ENCODE data around the gene FLYWCH2. TPM values are rescaled to one million over a fixed set of nuclear protein-coding genes. Genes with fewer than 3 reads are reported as not detected.

The FLYWCH2 gene
- total RNA-seq, 1 donor from 2014 or later, result 26.9 TPM

DNA sequence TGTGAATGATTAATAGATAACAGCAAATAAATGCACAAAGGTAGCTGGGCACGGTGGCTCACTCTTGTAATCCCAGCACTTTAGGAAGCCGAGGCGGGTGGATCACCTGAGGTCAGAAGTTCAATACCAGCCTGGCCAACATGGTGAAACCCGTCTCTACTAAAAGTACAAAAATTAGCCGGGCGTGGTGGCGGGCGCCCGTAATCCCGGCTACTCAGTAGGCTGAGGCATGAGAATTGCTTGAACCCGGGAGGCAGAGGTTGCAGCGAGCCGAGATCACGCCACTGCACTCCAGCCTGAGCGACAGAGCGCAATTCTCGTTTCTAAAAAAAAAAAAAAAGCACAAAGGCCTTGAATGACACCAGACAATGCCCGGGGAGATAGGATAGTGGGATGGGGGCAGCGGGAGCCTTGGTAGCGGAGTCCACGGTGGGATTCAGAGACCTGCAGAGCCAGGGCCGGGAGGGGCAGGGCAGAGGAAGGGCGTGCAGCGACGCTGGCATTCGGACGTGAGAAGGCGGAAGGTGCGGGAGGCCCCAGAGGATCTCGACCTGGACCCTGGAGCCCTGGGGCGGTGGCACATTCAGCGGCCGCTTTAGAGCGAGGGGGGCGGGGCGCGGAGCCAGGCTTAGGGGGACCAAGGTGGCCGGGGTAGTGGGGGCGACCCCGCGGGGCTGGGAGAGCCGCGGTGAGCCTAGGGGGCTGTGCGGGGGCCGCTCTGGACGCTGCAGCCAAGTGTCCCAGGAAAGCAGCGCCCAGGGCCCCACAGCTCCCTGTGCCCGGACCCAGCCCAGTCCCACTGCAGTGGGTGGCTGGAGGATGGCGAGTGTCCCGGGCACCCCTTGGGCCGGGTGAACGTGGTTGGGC, 999 bp upstream of the FLYWCH2 start:
- DNase-seq (ENCODE audit: low spot score, unreplicated experiment), result peak; percentile 28
- TF ChIP-seq, protein P1, sequence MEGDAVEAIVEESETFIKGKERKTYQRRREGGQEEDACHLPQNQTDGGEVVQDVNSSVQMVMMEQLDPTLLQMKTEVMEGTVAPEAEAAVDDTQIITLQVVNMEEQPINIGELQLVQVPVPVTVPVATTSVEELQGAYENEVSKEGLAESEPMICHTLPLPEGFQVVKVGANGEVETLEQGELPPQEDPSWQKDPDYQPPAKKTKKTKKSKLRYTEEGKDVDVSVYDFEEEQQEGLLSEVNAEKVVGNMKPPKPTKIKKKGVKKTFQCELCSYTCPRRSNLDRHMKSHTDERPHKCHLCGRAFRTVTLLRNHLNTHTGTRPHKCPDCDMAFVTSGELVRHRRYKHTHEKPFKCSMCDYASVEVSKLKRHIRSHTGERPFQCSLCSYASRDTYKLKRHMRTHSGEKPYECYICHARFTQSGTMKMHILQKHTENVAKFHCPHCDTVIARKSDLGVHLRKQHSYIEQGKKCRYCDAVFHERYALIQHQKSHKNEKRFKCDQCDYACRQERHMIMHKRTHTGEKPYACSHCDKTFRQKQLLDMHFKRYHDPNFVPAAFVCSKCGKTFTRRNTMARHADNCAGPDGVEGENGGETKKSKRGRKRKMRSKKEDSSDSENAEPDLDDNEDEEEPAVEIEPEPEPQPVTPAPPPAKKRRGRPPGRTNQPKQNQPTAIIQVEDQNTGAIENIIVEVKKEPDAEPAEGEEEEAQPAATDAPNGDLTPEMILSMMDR (IDR thresholded peaks at IDR 0.05; ENCODE audit: unreplicated experiment), result no peak
- Mint-ChIP-seq H3K27me3 (peaks cover 8% of the 10 kb centered on the region), H3K4me1 (ENCODE audit: low read depth) (peaks cover 7% of the 10 kb centered on the region), H3K36me3 (ENCODE audit: insufficient read depth) (no peaks in the 10 kb centered on the region), H3K4me3 (ENCODE audit: low read depth) (peak overlapping the region; percentile 89), H3K27ac (peak overlapping the region; percentile 86), H3K9me3 (ENCODE audit: low read depth) (no peaks in the 10 kb centered on the region)

- TF ChIP-seq, protein P1 (IDR thresholded peaks at IDR 0.05; ENCODE audit: unreplicated experiment), result no peak
- Mint-ChIP-seq H3K4me1 (ENCODE audit: low read depth) (peaks cover 7% of the 10 kb centered on the region), H3K36me3 (ENCODE audit: insufficient read depth) (no peaks in the 10 kb centered on the region), H3K27me3 (peaks cover 8% of the 10 kb centered on the region), H3K9me3 (ENCODE audit: low read depth) (no peaks in the 10 kb centered on the region), H3K27ac (peak overlapping the region; percentile 89), H3K4me3 (ENCODE audit: low read depth) (peak overlapping the region; percentile 89)
- DNase-seq (ENCODE audit: low spot score, unreplicated experiment), result peak; percentile 24
Measured at GRCh38 chr16:2883458-2883908, 468 bp downstream of the FLYWCH2 start.

GRCh38 chr16:2884041-2884451, 1.0 kb downstream of the FLYWCH2 start:
- DNase-seq (ENCODE audit: low spot score, unreplicated experiment), result no peak
- H3K36me3 Mint-ChIP-seq (ENCODE audit: insufficient read depth), result no peaks in the 10 kb centered on the region
- H3K4me1 Mint-ChIP-seq (ENCODE audit: low read depth), result peaks cover 7% of the 10 kb centered on the region
- TF ChIP-seq, protein P1 (IDR thresholded peaks at IDR 0.05; ENCODE audit: unreplicated experiment), result no peak
- H3K27me3 Mint-ChIP-seq, result peaks cover 8% of the 10 kb centered on the region
- H3K4me3 Mint-ChIP-seq (ENCODE audit: low read depth), result peak overlapping the region; percentile 89
- H3K27ac Mint-ChIP-seq, result peak overlapping the region; percentile 89
- H3K9me3 Mint-ChIP-seq (ENCODE audit: low read depth), result no peaks in the 10 kb centered on the region

DNA sequence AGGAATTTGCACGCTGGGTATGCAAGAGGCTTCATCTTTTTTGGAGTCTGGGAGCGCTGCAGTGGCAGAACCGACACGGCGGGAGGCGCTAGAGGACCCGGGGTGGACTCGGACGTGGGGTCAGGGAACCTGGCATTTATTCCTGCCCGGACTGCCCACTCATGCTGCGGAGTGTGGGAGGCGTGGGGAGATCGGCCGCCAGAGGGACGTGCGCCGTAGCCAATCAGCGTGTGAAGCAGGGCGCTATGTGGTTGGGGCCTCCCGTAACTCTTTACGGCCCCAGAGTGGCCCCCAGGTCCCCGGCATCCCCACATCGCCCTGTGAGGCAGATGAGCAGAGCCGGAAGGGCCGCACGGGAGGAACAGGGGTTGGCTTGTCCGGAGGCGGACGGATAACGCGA, 11.2 kb downstream of the FLYWCH2 start:
- no peaks in the 10 kb centered on the region for H3K27me3 Mint-ChIP-seq
- no peak overlapping the region for H3K27ac Mint-ChIP-seq
- no peaks in the 10 kb centered on the region for H3K9me3 Mint-ChIP-seq (ENCODE audit: low read depth)
- H3K36me3 Mint-ChIP-seq (ENCODE audit: insufficient read depth), result no peaks in the 10 kb centered on the region
- DNase-seq (ENCODE audit: low spot score, unreplicated experiment), result no peak
- no peaks in the 10 kb centered on the region for H3K4me1 Mint-ChIP-seq (ENCODE audit: low read depth)
- H3K4me3 Mint-ChIP-seq (ENCODE audit: low read depth), result no peak overlapping the region
- TF ChIP-seq, protein P1 (IDR thresholded peaks at IDR 0.05; ENCODE audit: unreplicated experiment), result no peak

GRCh38 chr16:2895813-2896212, 12.8 kb downstream of the FLYWCH2 start:
- no peaks in the 10 kb centered on the region for H3K4me1 Mint-ChIP-seq (ENCODE audit: low read depth)
- DNase-seq (ENCODE audit: low spot score, unreplicated experiment), result no peak
- no peak overlapping the region for H3K27ac Mint-ChIP-seq
- no peaks in the 10 kb centered on the region for H3K36me3 Mint-ChIP-seq (ENCODE audit: insufficient read depth)
- no peak overlapping the region for H3K4me3 Mint-ChIP-seq (ENCODE audit: low read depth)
- no peaks in the 10 kb centered on the region for H3K9me3 Mint-ChIP-seq (ENCODE audit: low read depth)
- TF ChIP-seq, protein P1 (IDR thresholded peaks at IDR 0.05; ENCODE audit: unreplicated experiment), result no peak
- H3K27me3 Mint-ChIP-seq, result no peaks in the 10 kb centered on the region
